Stimulated activated CD4-positive, alpha-beta T cell treated with anti-CD3 and anti-CD28 coated beads, Interleukin-4, amount 100 ng/mL, for 24 hours (primary cell): ENCODE measurements around the gene PNPLA6.
A peak's percentile ranks its signal among the peaks of the same experiment; 100 is the strongest.

ENCODE experiments used
- DNase-seq: peaks from one replicate; pipeline ENCODE4 v3.0.0-alpha.2; 2020

The PNPLA6 gene

GRCh38 chr19:7535047-7535997 is at the start of gene PNPLA6:
TSS of gene PNPLA6 (plus strand) at chr19:7535717. CDS start at chr19:7535789, 72 bp downstream.
- peak; percentile 94 for DNase-seq

- no peak for DNase-seq
These were observed 48.6 kb upstream of the PNPLA6 start for GRCh38 chr19:7486923-7487322.

- peak; percentile 91 for DNase-seq
These were observed 46.7 kb upstream of the PNPLA6 start, which contains the start of gene PEX11G for GRCh38 chr19:7488736-7489353. TSS of gene PEX11G (minus strand) at chr19:7489035. CDS start at chr19:7489010, 25 bp downstream.

- DNase-seq = no peak
These were observed 45.9 kb upstream of the PNPLA6 start for GRCh38 chr19:7489609-7490044.

DNA sequence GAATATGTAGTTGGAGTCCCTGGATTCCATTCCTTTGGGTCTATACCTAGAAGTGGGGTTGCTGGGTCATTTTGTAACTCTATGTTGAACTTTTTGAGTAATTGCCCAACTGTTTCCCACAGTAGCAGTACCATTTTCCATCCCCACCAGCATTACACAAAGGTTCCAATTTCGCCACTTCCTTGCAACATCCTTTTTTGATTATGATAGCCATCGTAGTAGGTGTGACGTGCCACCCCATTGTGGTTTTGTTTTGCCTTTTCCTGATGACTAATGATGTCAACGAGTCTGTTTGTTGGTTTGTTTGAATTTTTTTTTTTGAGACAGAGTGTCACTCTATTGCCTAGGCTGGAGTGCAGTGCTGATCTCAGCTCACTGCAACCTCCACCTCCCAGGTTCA is 43.4 kb upstream of the PNPLA6 start:
- DNase-seq = peak; percentile 44

DNA sequence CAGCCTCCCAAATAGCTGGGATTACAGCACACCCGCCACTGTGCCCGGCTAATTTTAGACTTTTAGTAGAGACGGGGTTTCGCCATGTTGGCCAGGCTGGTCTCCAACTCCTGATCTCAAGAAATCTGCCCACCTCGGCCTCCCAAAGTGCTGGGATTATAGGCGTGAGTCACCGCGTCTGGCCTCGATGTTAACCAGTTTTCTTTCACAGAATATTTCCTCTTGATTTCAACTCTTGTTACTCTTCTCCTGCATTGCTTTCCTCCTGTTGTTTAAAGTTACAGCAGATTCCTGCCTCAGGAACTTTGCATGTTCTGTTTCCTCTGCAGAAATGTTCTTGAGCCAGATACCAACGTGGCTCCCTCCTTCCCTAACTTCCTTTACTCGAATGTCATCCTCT is 43.0 kb upstream of the PNPLA6 start:
- DNase-seq = no peak

DNA sequence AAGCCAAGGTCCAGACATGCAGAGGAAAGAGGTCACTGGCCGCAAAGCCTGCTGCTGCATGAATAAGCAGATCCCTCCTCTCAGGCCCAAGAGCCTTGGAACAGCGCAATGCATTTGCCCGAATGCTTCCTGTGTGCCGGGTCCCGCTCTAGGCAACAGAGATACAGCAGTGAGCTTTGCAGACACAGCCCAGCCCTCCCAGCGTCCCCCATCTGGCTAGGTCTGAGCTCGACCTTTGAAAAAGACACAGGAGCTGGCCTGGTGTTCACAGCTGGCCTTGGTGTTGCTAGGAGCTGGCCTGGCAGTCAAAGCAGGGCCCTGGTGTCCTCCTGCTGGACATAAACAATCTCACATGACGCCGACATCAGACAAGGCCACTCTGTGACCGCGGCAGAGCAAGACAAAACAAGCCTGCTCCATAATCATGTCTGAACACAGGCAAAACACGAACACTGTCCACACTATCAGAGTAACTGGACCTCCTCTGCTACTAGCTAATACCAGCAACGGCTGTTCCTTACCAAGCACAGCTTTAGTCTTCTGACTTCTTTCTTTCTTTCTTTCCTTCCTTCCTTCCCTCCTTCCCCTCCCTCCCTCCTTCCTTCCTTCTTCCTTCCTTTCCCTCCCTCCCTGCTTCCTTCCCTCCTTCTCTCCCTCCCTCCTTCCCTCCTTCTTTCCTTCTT is 41.0 kb upstream of the PNPLA6 start:
- DNase-seq = no peak

- no peak for DNase-seq
These were observed 38.2 kb upstream of the PNPLA6 start for GRCh38 chr19:7497292-7497691.

DNA sequence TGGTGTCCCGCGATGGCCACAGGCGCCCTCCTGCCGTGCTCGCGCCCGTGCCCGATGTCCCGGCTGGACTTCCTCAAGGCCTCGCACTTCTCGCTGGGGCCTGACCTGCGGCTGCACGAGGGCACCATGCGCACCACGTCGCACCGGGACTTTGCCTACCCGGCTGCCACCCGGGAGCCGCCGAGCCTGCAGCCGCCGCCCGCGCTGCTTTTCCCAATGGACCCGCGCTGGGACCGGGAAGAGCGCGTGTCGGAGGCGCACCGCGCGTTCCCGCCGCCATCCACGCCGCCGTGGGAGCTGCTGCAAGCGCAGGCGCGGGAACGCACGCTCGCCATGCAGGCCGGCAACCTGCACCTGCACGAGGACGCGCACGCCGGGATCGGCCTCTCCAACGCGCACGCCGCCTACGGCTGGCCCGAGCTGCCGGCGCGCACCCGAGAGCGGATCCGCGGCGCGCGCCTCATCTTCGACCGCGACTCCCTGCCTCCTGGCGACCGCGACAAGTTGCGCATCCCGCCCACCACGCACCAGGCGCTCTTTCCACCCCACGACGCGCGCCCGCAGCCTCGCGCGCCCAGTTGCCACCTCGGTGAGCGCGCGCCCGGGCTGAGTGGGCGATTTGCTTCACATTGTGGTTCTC is 34.6 kb upstream of the PNPLA6 start:
- peak; percentile 56 for DNase-seq

DNA sequence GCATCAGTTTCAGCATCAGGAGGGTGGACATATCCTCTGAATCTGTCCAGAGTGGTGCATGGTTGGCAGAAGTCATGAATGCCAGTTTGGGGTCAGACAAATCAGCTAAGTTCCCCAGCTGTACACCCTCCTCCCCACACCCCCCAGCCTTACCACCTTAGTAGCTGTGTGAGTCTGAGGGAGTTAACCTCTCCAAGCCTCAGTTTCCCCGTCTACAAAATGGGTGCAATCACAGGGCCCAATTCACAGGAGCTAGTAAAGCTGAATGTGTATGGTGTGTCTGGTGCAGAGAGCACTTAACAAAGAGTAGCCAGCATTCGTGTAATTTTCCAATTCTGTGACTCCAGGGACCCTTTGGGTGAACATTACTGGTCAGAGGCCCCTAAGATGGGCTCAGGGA is 33.0 kb upstream of the PNPLA6 start:
- no peak for DNase-seq

DNA sequence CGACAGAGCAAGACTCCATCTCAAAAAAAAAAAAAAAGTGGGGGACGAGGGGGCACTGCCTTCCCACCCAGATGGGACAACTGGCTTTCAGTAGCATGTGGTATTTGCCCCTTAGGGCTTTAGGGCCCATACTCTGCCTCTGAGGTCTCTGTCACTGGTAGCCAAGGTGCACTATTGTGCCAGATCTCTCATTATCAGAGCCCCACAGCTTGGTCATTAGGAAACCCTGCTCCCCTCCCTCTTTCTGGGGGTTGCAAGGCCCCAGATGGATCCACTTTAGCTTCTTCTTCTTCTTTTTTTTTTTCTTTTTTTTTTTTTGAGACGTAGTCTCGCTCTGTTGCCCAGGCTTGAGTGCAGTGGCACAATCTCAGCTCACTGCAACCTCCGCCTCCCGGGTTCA is 30.8 kb upstream of the PNPLA6 start:
- DNase-seq = no peak

DNA sequence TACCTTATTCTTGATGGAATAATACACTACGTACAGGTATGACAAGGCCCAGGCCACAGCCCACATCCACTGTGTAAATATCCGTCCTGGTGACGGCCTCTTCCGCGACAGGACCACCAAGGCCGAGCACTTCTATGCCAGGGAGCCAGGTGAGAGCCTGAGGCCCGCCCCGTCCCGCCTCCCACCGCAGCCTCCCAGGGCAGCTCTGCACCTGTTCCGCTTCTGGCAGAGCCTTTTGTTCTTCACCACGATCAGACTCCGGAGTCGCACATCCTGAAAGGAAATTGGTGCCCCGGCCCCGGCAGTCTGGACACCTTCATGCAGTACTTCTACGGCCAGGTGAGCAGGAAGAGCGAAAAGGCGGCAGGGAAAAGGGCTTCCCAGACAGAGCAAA is 30.2 kb upstream of the PNPLA6 start:
- no peak for DNase-seq

DNA sequence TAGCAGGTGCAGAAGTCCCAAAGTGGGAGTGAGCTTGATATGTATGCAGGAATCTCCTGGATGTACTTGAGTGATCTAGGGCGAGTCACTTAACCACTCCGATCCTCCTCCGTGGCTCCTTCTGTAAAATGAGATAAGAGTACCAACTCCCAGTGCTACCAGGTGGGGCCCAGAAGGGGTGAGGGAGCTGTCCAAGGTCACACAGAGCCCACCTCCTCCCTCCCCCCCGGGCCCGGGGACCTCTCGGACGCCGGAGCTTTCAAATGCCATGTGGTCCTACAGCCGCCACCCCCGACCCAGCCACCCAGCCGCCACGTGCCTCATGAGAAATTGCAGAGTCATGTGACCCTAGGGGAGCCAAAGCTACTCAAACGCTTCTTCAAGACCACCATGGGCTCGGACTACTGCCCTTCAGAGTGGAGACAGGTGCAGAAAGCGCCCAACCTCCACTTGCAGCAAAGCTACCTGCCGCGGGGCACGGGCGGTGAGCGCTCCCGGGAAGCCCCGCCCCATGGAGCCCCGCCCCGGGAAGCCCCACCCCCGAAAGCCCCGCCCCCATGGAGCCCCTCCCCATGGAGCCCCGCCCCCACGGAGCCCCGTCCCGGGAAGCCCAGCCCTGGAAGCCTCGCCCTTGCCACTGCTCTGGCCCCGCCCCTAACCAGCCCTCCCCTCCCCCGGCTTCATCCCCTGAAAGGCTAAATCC is 29.7 kb upstream of the PNPLA6 start:
- no peak for DNase-seq

GRCh38 chr19:7506385-7507328 is 28.9 kb upstream of the PNPLA6 start:
- DNase-seq = peak; percentile 37

DNA sequence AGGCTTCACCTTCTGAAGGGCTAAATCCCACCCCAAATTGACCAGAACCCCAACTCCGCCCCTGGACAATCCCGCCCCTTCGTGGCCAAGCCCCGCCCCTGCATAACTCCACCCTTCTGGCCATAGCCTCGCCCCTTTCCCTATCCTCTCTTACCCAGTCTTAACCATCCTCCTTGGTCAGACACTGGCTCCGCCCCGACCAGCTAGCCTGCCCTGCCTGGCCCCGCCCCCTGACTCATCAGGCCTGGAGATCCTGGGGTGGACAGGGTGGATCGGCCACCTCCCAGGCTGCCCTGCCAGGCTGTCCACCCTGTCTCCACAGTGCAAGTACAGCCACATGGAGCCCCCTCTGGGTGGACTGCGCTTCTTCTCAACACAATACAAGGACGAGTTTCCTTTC is 27.6 kb upstream of the PNPLA6 start:
- DNase-seq = no peak

- no peak for DNase-seq
These were observed 25.9 kb upstream of the PNPLA6 start for GRCh38 chr19:7509625-7510024.

- no peak for DNase-seq
These were observed 23.1 kb upstream of the PNPLA6 start for GRCh38 chr19:7512400-7512851.

GRCh38 chr19:7513809-7514642 is 21.5 kb upstream of the PNPLA6 start:
- no peak for DNase-seq

DNA sequence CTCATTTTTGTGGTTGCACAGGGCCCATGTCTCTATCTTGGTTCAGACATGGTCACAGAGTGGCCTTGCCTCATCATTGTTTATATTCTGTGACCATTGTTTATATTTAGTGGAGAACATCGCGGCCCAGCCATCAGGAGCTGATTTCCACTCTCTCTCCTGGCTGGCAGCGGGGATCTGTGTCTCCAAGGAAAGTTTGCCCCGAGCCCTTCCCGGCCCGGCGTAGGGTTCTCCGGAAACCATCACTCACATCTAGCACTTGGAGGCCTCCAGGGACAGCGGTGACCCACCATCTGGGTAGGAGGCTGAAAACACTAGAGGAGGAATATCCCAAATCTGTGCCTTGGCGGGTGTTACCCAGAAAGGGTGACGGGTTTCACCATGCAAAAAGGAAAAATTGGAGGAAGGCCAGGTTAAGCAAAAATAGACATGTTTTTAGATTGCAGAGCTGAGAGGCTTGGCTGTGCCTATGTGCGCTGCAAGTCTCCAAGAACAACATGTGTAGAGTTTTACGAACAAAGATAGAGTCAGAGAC is 20.3 kb upstream of the PNPLA6 start:
- DNase-seq = no peak

GRCh38 chr19:7515645-7516151 is 19.8 kb upstream of the PNPLA6 start, which contains the start of gene ZNF358:
TSS of gene ZNF358 (plus strand) at chr19:7516103. CDS start at chr19:7519243, 3,140 bp downstream.
- DNase-seq = peak; percentile 38
